GM12865 (cell line): ENCODE results near the gene TBC1D8.

Source experiments
- DNase-seq: peaks from one replicate; pipeline ENCODE4 v3.0.0; 2010; ENCODE audit warnings: low read depth
- H3K4me3 ChIP-seq: 2 replicates; pipeline ENCODE4 v1.5.1; 2011; ENCODE audit warnings: mild to moderate bottlenecking, low read depth, low read length, control low read depth
- CTCF ChIP-seq: IDR thresholded peaks from 2 replicates; pipeline ENCODE4 v1.5.1; 2011; ENCODE audit warnings: low read length, control low read depth, low read depth, inconsistent platforms; ENCODE audit not compliant: insufficient read depth; ENCODE audit errors: missing control alignments

Gene TBC1D8

GRCh38 chr2:101014264-101014857, 136.8 kb downstream of the TBC1D8 start:
- no peak for TF ChIP-seq CTCF
- H3K4me3 ChIP-seq: no peak overlapping the region
- DNase-seq: no peak

GRCh38 chr2:101012706-101013181, 138.4 kb downstream of the TBC1D8 start:
- H3K4me3 ChIP-seq: peak overlapping the region; percentile 39; the same call in 1 of the 2 replicates
- TF ChIP-seq CTCF: peak; percentile 66
- DNase-seq: peak; percentile 51

- peak overlapping the region; percentile 39; the same call in 1 of the 2 replicates for H3K4me3 ChIP-seq
- no peak for TF ChIP-seq CTCF
- peak; percentile 77 for DNase-seq
Observed at GRCh38 chr2:101012054-101012705, 139.0 kb downstream of the TBC1D8 start.

- DNase-seq: no peak
- H3K4me3 ChIP-seq: no peak overlapping the region
- TF ChIP-seq CTCF: no peak
Observed at GRCh38 chr2:101011152-101011551, 140.0 kb downstream of the TBC1D8 start.

GRCh38 chr2:101007415-101008345, 143.5 kb downstream of the TBC1D8 start:
- no peak overlapping the region for H3K4me3 ChIP-seq
- DNase-seq: peak; percentile 65
- no peak for TF ChIP-seq CTCF

GRCh38 chr2:101006065-101006715, 145.0 kb downstream of the TBC1D8 start:
- no peak for TF ChIP-seq CTCF
- DNase-seq: no peak
- H3K4me3 ChIP-seq: no peak overlapping the region
